Omental fat pad (tissue), 4 donors: ENCODE results near the gene NFIB. TPM values are rescaled to one million over a fixed set of nuclear protein-coding genes. Genes with fewer than 3 reads are reported as not detected.

Experiments
- ATAC-seq: fragments of 150-250 bp; one replicate; pipeline ENCODE4 v1.9.1; 2016; ENCODE audit warnings: mild to moderate bottlenecking, moderate library complexity; ENCODE audit not compliant: low FRiP score
- DNase-seq: peaks from one replicate; pipeline ENCODE4 v3.0.0-alpha.2; 2019; ENCODE audit warnings: low spot score
- CTCF ChIP-seq, 3 donors: fragments of 450-650 bp; IDR thresholded peaks; one replicate each; pipeline ENCODE4 v1.5.1; 2016 to 2017; ENCODE audit warnings: antibody characterized with exemption in 3 of 3, mild to moderate bottlenecking in 3 of 3, moderate library complexity in 2 of 3
- total RNA-seq, 4 donors: library from RNA; depleted of rRNA; stranded (reverse); fragments of >200 nt; gene quantifications; one replicate each; pipeline ENCODE4 v1.1.0, GENCODE V29; 2016

The NFIB gene
- total RNA-seq, 4 donors from 2014 or later: 55.1 to 265 (median 106) TPM

DNA sequence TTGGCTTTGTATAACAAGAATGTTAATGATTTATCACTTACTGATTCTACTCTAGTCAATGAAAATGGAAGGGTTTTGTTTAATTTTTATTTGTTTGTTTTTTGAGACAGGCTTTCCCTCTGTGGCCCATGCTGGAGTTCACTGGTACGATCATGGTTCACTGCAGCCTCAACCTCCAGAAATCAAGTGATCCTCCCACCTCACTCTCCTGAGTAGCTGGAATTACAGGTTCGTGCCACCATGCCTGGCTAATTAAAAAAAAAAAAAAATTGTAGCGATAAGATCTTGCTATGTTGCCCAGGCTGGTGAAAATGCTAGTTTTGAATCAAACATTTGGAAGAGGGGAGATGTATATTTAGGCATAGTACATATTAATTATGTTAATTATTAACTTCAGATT lies 209.4 kb downstream of the NFIB start:
- DNase-seq: no peak
- no peak for ATAC-seq
- no peak for TF ChIP-seq CTCF (IDR thresholded peaks at IDR 0.05)

DNA sequence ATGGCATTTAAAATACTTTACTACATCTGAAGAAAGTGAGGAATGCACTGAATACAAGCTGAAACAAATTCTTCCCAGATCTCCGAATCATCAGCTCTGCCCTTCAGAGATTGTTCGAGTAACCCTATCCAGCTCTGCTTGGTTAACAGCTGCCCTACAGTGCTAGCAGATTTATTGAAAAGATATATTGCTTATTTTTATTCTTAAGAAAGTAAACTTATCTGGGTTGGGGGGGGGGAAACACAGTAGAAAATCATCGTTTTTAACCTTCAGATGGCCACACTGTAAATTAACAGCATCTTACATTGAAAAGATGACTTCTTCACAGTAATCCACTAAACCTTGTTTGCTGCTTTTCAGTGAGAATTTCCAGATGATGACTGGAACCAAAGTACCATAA lies 210.8 kb downstream of the NFIB start:
- no peak for DNase-seq
- no peak for TF ChIP-seq CTCF (IDR thresholded peaks at IDR 0.05)
- no peak for ATAC-seq

GRCh38 chr9:14099737-14100136 lies 214.2 kb downstream of the NFIB start:
- no peak for ATAC-seq

GRCh38 chr9:14098486-14099180 lies 215.3 kb downstream of the NFIB start:
- no peak for TF ChIP-seq CTCF (IDR thresholded peaks at IDR 0.05)
- DNase-seq: no peak
- no peak for ATAC-seq

More at GRCh38 chr9:14099737-14100136, 214.2 kb downstream of the NFIB start:
- TF ChIP-seq CTCF (IDR thresholded peaks at IDR 0.05): no peak
- no peak for DNase-seq

DNA sequence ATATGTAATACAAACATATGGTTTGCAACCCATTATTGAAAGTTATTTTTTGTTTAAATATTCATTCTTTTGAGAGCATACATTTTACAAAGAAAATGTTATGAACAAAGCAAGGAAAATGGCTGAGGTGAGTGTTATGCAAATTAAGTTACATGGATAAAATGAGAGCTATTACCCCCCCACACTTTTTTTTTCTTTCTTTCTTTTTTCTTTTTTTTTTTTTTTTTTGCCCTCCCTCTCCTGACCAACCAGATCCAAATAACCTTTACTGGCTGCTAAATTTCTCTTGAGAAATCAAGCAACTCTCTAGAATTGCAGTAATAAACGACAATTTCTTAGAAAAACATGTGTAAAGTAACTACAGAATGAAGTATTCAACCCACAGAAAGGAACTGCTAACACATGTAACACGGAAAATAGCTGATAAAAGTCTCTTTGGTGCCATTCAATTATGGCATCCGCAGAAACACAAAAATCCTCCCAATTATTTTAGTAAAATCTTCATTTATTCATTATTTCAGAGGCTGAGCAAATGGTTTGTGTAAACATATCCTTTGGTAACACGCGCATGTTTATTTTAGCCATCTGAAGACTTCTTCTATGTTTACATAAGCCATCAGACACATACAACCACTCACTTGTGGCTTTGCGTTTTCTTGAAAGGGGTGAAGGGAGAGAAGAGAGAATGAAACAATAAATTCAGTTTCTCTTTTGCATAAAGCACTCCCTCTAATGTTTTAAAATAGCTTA lies 216.1 kb downstream of the NFIB start:
- ATAC-seq: no peak
- no peak for TF ChIP-seq CTCF (IDR thresholded peaks at IDR 0.05)

GRCh38 chr9:14097215-14097614 lies 216.7 kb downstream of the NFIB start:
- DNase-seq (no peak), ATAC-seq (peak; percentile 42)
- no peak for TF ChIP-seq CTCF (IDR thresholded peaks at IDR 0.05)

More for the DNA sequence above, 216.1 kb downstream of the NFIB start:
- DNase-seq: no peak
